ENCODE results near the gene SERPINH1.

The SERPINH1 gene

DNA sequence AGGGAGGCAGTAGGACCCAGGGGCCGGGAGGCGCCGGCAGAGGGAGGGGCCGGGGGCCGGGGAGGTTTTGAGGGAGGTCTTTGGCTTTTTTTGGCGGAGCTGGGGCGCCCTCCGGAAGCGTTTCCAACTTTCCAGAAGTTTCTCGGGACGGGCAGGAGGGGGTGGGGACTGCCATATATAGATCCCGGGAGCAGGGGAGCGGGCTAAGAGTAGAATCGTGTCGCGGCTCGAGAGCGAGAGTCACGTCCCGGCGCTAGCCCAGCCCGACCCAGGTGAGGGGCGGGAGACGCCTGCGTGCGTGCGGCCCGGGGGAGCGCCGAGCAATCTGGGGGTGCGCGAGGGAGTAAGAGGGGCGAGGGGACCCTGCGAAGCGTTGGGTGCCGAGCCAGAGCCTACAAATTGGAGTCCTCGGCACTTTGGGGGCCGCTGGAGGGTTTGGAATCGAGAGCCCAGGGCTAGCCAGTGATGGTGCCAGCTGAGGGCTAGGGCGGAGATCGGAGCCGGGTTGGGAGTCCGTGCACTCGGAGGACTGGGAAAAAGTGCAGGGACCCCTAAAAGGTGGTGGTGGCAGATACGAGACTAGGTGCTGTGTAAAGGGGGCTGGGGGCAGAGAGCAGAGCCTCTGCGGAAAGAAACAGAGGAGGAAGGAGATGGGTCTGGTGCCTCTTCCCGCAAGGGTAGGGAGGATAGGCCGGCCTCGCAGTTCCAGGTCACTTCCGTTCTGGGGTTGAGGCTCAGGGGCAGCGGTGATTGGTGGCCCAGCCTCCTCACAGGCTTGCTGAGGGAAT is at the start of gene SERPINH1:
TSS of gene SERPINH1 (plus strand) at position 206 of the 788 bp plus-strand sequence. CDS start 4,097 bp downstream, outside the sequence.
- DNase-seq (ENCODE audit: extremely low read depth, low read depth), result peak; percentile 81
- TF ChIP-seq CTCF (IDR thresholded peaks at IDR 0.05; ENCODE audit: low read depth, low read length), result peak; percentile 3; the same call in 1 of the 2 replicates

GRCh38 chr11:75513250-75513649 is 48.8 kb upstream of the SERPINH1 start:
- no peak for DNase-seq (ENCODE audit: extremely low read depth, low read depth)
- no peak for TF ChIP-seq CTCF (IDR thresholded peaks at IDR 0.05; ENCODE audit: low read depth, low read length)

- no peak for DNase-seq (ENCODE audit: extremely low read depth, low read depth)
- no peak for TF ChIP-seq CTCF (IDR thresholded peaks at IDR 0.05; ENCODE audit: low read depth, low read length)
Observed at GRCh38 chr11:75514596-75514995, 47.5 kb upstream of the SERPINH1 start.

- DNase-seq (ENCODE audit: extremely low read depth, low read depth), result no peak
- no peak for TF ChIP-seq CTCF (IDR thresholded peaks at IDR 0.05; ENCODE audit: low read depth, low read length)
Observed at GRCh38 chr11:75516140-75516539, 45.9 kb upstream of the SERPINH1 start.

DNA sequence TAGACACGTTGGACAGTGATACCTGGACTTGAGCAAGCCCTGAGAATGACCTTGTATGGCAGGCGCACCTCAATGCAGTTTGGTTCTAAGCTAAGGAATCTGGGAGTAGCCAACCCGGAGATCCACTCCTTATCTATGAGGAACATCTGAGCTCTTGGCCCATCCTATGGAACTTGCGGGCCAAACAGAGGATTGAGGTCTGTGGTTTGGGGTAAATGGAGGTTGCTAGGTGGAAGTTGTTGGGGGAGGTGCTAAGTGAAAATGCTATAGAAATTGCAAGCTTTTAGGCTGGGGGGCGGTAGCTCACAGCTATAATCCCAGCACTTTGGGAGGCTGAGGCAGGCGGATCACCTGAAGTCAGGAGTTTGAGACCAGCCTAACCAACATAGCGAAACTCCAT is 45.2 kb upstream of the SERPINH1 start:
- TF ChIP-seq CTCF (IDR thresholded peaks at IDR 0.05; ENCODE audit: low read depth, low read length), result no peak
- DNase-seq (ENCODE audit: extremely low read depth, low read depth), result no peak

DNA sequence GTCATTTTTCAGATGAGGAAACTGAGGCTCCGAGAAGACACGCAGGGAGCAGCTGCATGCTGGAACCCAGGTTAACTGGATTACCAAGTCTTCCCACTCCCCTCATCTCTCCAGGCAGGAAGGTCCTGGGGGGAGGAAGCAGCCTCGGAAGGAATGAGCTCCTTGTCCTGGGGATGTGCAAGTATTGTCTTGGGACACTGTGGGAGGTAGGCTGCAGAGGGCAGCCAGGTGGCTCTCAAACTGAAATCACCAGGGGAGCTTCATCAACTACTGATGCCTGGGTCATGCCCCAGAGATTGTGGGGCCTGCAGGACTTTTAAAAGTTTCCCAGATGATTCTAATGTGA is 43.9 kb upstream of the SERPINH1 start:
- DNase-seq (ENCODE audit: extremely low read depth, low read depth), result no peak
- TF ChIP-seq CTCF (IDR thresholded peaks at IDR 0.05; ENCODE audit: low read depth, low read length), result no peak

GRCh38 chr11:75518771-75519653 is 43.0 kb upstream of the SERPINH1 start:
- no peak for DNase-seq (ENCODE audit: extremely low read depth, low read depth)
- TF ChIP-seq CTCF (IDR thresholded peaks at IDR 0.05; ENCODE audit: low read depth, low read length), result no peak

All from AG09319 (cell line).